SW 1271 (cell line): Measurements from ENCODE around the gene PLXND1.

Experiments used
- DNase-seq, 2 experiments: peaks; one replicate each; lab custom pipeline; 2025; lab: John Stamatoyannopoulos, UW

The PLXND1 gene

GRCh38 chr3:129599607-129600006 is 6.9 kb downstream of the PLXND1 start:
- DNase-seq, result no peak

- DNase-seq, result no peak
Observed at GRCh38 chr3:129599073-129599472, 7.4 kb downstream of the PLXND1 start.

GRCh38 chr3:129598484-129598883 is 8.0 kb downstream of the PLXND1 start:
- no peak for DNase-seq

GRCh38 chr3:129598000-129598381 is 8.5 kb downstream of the PLXND1 start:
- no peak for DNase-seq

GRCh38 chr3:129597087-129597999 is 9.1 kb downstream of the PLXND1 start:
- no peak for DNase-seq

GRCh38 chr3:129596194-129597086 is 10.0 kb downstream of the PLXND1 start:
- no peak for DNase-seq

GRCh38 chr3:129595544-129596193 is 10.8 kb downstream of the PLXND1 start:
- DNase-seq, result no peak

GRCh38 chr3:129594907-129595390 is 11.5 kb downstream of the PLXND1 start:
- DNase-seq, result no peak

- DNase-seq, result no peak
Observed at GRCh38 chr3:129594409-129594808, 12.1 kb downstream of the PLXND1 start.

- no peak for DNase-seq
Observed at GRCh38 chr3:129593595-129594339, 12.7 kb downstream of the PLXND1 start.

- no peak for DNase-seq
Observed at GRCh38 chr3:129593230-129593594, 13.3 kb downstream of the PLXND1 start.

- DNase-seq, result no peak
Observed at GRCh38 chr3:129592381-129593131, 13.9 kb downstream of the PLXND1 start.

GRCh38 chr3:129591932-129592331 is 14.5 kb downstream of the PLXND1 start:
- no peak for DNase-seq

- DNase-seq, result no peak
Observed at GRCh38 chr3:129590215-129590614, 16.3 kb downstream of the PLXND1 start.

GRCh38 chr3:129587566-129588210 is 18.8 kb downstream of the PLXND1 start:
- DNase-seq, result no peak

- no peak for DNase-seq
Observed at GRCh38 chr3:129586746-129587430, 19.6 kb downstream of the PLXND1 start.

- DNase-seq, result no peak
Observed at GRCh38 chr3:129585949-129586657, 20.4 kb downstream of the PLXND1 start.

- no peak for DNase-seq
Observed at GRCh38 chr3:129584631-129585030, 21.8 kb downstream of the PLXND1 start.

GRCh38 chr3:129583289-129583688 is 23.2 kb downstream of the PLXND1 start:
- DNase-seq, result no peak
